ENCODE measurements around the gene SCN9A.
"Not testable (repeated sequence)": the region's sequence is repeated elsewhere in the genome, so short reads cannot be mapped to it uniquely, and the experiment has no call there.

GRCh38 chr2:166209367-166209766 is 166.4 kb downstream of the SCN9A start:
- TF ChIP-seq CTCF (IDR thresholded peaks at IDR 0.05; ENCODE audit: insufficient read depth, low read length); POLR2AphosphoS5 (IDR thresholded peaks at IDR 0.05; ENCODE audit: low read depth); GABPA (IDR thresholded peaks at IDR 0.05; ENCODE audit: low read depth): not testable (repeated sequence)
- TF ChIP-seq, protein P1, sequence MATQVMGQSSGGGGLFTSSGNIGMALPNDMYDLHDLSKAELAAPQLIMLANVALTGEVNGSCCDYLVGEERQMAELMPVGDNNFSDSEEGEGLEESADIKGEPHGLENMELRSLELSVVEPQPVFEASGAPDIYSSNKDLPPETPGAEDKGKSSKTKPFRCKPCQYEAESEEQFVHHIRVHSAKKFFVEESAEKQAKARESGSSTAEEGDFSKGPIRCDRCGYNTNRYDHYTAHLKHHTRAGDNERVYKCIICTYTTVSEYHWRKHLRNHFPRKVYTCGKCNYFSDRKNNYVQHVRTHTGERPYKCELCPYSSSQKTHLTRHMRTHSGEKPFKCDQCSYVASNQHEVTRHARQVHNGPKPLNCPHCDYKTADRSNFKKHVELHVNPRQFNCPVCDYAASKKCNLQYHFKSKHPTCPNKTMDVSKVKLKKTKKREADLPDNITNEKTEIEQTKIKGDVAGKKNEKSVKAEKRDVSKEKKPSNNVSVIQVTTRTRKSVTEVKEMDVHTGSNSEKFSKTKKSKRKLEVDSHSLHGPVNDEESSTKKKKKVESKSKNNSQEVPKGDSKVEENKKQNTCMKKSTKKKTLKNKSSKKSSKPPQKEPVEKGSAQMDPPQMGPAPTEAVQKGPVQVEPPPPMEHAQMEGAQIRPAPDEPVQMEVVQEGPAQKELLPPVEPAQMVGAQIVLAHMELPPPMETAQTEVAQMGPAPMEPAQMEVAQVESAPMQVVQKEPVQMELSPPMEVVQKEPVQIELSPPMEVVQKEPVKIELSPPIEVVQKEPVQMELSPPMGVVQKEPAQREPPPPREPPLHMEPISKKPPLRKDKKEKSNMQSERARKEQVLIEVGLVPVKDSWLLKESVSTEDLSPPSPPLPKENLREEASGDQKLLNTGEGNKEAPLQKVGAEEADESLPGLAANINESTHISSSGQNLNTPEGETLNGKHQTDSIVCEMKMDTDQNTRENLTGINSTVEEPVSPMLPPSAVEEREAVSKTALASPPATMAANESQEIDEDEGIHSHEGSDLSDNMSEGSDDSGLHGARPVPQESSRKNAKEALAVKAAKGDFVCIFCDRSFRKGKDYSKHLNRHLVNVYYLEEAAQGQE (IDR thresholded peaks at IDR 0.05; ENCODE audit: insufficient replicate concordance, low read depth), result not testable (repeated sequence)
